Hepatocyte (in vitro differentiated cells): ENCODE results near the gene BORCS6. TPM values are rescaled to one million over a fixed set of nuclear protein-coding genes. Genes with fewer than 3 reads are reported as not detected.

Source experiments
- DNase-seq: peaks from one replicate; pipeline ENCODE4 v3.0.0-alpha.2; 2016; ENCODE audit warnings: low spot score
- H2AFZ ChIP-seq: fragments of 200-600 bp; sonication (generic); 2 replicates; pipeline ENCODE4 v1.6.0; 2016; ENCODE audit warnings: antibody characterized with exemption, mild to moderate bottlenecking
- H3K27ac ChIP-seq: fragments of 200-600 bp; sonication (generic); 2 replicates; pipeline ENCODE4 v1.5.1; 2016; ENCODE audit warnings: mild to moderate bottlenecking
- H3K27me3 ChIP-seq: fragments of 200-600 bp; sonication (generic); 2 replicates; pipeline ENCODE4 v1.6.1; 2016
- H3K36me3 ChIP-seq: fragments of 200-600 bp; sonication (generic); replicated peaks from 2 replicates; pipeline ENCODE4 v1.5.1; 2016; ENCODE audit warnings: low read depth; ENCODE audit not compliant: insufficient read depth
- H3K4me1 ChIP-seq: fragments of 200-600 bp; sonication (generic); 2 replicates; pipeline ENCODE4 v1.5.1; 2016; ENCODE audit warnings: mild to moderate bottlenecking, moderate library complexity; ENCODE audit not compliant: insufficient read depth
- H3K4me2 ChIP-seq: fragments of 200-600 bp; sonication (generic); 2 replicates; pipeline ENCODE4 v1.6.0; 2016
- H3K4me3 ChIP-seq: fragments of 200-600 bp; sonication (generic); 2 replicates; pipeline ENCODE4 v1.5.1; 2016; ENCODE audit warnings: mild to moderate bottlenecking
- H3K79me2 ChIP-seq: fragments of 200-600 bp; sonication (generic); 2 replicates; pipeline ENCODE4 v1.6.0; 2017; ENCODE audit warnings: mild to moderate bottlenecking
- H3K9me2 ChIP-seq: fragments of 200-600 bp; sonication (generic); replicated peaks from 2 replicates; pipeline ENCODE4 v1.6.0; 2017; ENCODE audit warnings: mild to moderate bottlenecking; ENCODE audit not compliant: insufficient read depth
- H3K9me3 ChIP-seq: fragments of 200-600 bp; sonication (generic); 2 replicates; pipeline ENCODE4 v1.5.1; 2016; ENCODE audit warnings: low read depth, mild to moderate bottlenecking
- H4K20me1 ChIP-seq: fragments of 200-600 bp; sonication (generic); 2 replicates; pipeline ENCODE4 v1.6.0; 2016; ENCODE audit warnings: mild to moderate bottlenecking; ENCODE audit not compliant: insufficient read depth, poor library complexity, severe bottlenecking
- EZH2 ChIP-seq: fragments of 200-600 bp; sonication (generic); IDR thresholded peaks from 2 replicates; pipeline ENCODE4 v1.6.1; 2016; ENCODE audit warnings: antibody characterized with exemption, mild to moderate bottlenecking, borderline replicate concordance
- EZH2phosphoT487 ChIP-seq: fragments of 200-600 bp; sonication (generic); IDR thresholded peaks from one replicate; pipeline ENCODE4 v1.6.1; 2018; ENCODE audit warnings: antibody characterized with exemption, mild to moderate bottlenecking, low read depth, moderate library complexity; ENCODE audit not compliant: unreplicated experiment, severe bottlenecking
- WGBS: methylation state at CpG from one replicate; pipeline ENCODE4 v1.1.6; 2016; ENCODE audit warnings: low lambda C conversion rate; ENCODE audit errors: missing lambda C conversion rate; 5-methylcytosine and 5-hydroxymethylcytosine counted together
- polyA plus RNA-seq: library from polyadenylated mRNA; unstranded; fragments of >200 nt; fragmentation: Nextera tagmentation; extraction: Ambion mirVana; gene quantifications from 2 replicates; pipeline ENCODE4 v1.2.1, GENCODE V29; 2016
- total RNA-seq: library from RNA; depleted of rRNA; stranded (reverse); fragments of >200 nt; gene quantifications from 2 replicates; pipeline ENCODE4 v1.2.3, GENCODE V29; 2014
- TF ChIP-seq, protein P1 (sequence below): fragments of 200-600 bp; sonication (generic); IDR thresholded peaks from 2 replicates; pipeline ENCODE4 v1.5.1; 2016; ENCODE audit warnings: antibody characterized with exemption, mild to moderate bottlenecking; ENCODE audit not compliant: poor library complexity

BORCS6 gene
- total and polyA plus RNA-seq, 2 experiments from 2014 or later = 9.4 to 10.2 TPM

- no peaks in the 10 kb centered on the region for H3K9me2 ChIP-seq
These were observed 16.6 kb upstream of the BORCS6 start for GRCh38 chr17:8206536-8206935.

DNA sequence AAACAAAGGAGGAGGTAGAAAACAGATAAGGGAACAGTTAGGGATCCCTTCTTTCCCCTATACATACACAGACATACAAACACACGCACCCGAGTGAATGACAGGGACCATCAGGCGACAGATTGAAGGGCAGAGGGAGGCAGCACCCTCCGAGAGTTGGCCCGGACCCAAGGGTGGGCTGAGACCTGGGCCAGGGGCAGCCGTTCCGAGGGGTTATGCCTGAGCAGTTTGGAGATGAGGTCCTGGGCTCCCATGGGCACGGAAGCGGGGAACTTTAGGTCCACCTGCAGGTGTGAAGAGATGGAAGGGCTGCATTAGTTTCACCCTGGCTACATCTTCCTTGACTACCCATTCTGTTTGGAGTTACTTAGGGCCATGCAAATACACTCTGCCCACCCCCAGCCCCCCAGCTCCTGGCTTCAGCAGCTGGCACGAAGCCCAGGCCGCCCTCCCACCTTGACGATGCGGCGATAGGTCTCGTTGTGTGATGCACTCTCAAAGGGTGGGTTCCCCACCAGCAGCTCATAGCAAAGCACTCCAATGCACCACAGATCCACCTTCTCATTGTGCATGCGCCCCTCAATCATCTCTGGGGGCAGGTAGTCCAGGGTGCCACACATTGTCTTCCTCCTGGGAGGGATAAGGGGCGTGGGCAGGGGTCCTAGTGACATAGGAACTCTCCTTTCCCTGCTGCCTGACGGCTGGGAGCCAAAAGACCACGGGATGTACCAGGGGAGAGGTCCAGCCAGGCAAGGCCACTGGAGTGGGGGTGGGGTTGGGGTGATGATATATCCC, 15.0 kb upstream of the BORCS6 start:
- Histone ChIP-seq H3K9me2 (no peaks in the 10 kb centered on the region), H3K27ac (no peak overlapping the region), H3K9me3 (no peaks in the 10 kb centered on the region), H3K4me1 (no peaks in the 10 kb centered on the region), H4K20me1 (no peaks in the 10 kb centered on the region), H3K4me2 (no peak overlapping the region), H3K36me3 (no peaks in the 10 kb centered on the region), H3K79me2 (peaks cover 25% of the 10 kb centered on the region), H3K27me3 (no peaks in the 10 kb centered on the region), H3K4me3 (no peak overlapping the region), H2AFZ (no peak overlapping the region)
- DNase-seq = no peak
- TF ChIP-seq EZH2phosphoT487 = no peak
- TF ChIP-seq, protein P1, sequence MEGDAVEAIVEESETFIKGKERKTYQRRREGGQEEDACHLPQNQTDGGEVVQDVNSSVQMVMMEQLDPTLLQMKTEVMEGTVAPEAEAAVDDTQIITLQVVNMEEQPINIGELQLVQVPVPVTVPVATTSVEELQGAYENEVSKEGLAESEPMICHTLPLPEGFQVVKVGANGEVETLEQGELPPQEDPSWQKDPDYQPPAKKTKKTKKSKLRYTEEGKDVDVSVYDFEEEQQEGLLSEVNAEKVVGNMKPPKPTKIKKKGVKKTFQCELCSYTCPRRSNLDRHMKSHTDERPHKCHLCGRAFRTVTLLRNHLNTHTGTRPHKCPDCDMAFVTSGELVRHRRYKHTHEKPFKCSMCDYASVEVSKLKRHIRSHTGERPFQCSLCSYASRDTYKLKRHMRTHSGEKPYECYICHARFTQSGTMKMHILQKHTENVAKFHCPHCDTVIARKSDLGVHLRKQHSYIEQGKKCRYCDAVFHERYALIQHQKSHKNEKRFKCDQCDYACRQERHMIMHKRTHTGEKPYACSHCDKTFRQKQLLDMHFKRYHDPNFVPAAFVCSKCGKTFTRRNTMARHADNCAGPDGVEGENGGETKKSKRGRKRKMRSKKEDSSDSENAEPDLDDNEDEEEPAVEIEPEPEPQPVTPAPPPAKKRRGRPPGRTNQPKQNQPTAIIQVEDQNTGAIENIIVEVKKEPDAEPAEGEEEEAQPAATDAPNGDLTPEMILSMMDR = no peak
- TF ChIP-seq EZH2 = no peak
- 96% methylated on average over 19 of the region's 19 CpGs for whole genome bisulfite sequencing

More at GRCh38 chr17:8206536-8206935, 16.6 kb upstream of the BORCS6 start:
- DNase-seq = no peak
- H2AFZ ChIP-seq = no peak overlapping the region
- H3K36me3 ChIP-seq = no peaks in the 10 kb centered on the region
- H3K79me2 ChIP-seq = peaks cover 25% of the 10 kb centered on the region
- H3K4me3 ChIP-seq = no peak overlapping the region
- H3K27me3 ChIP-seq = no peaks in the 10 kb centered on the region
- H3K4me1 ChIP-seq = no peaks in the 10 kb centered on the region
- whole genome bisulfite sequencing = 96% methylated on average over 12 of the region's 12 CpGs
- H3K9me3 ChIP-seq = no peaks in the 10 kb centered on the region
- TF ChIP-seq EZH2phosphoT487 (no peak), EZH2 (no peak)
- TF ChIP-seq, protein P1 = no peak
- no peak overlapping the region for H3K27ac ChIP-seq
- H4K20me1 ChIP-seq = no peaks in the 10 kb centered on the region
- H3K4me2 ChIP-seq = no peak overlapping the region

DNA sequence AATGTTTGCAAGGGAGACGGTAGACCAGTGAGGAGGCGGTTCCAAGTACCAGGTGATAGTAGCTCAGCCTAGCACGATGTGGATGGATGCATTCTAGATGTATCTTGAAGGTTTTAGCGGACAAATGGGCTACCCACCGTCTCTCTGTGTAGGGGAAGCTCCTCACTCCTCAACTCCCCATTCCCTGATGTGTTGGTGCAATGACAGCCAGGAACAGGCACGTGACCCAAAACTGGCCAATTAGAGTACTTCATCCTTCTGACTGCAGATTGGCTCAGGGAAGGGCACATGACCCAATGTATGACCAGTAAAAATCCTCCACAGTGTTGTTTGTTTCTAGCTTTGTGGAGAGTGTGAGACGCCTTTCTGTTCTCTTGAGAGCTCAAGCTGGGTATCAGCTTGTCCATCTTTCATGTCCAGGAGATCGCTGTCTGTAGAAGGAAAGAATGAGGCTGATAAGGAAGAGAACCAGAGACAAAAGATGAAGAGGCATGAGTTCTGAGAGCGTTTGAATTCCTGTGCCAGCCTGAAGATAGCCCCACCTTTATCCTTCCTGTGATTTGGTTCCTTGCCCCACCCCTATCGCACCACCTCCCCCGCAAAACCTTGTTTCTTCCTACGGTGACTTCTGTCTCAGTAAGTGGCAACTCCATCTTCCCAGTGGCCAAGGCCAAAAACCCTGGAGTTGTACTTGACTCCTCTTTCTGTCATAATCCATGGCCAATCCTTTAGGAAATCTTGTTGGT, 2.3 kb upstream of the BORCS6 start:
- DNase-seq = peak; percentile 90
- H3K4me2 ChIP-seq = peak overlapping the region; percentile 64
- peaks cover 9% of the 10 kb centered on the region for H3K79me2 ChIP-seq
- peaks cover 12% of the 10 kb centered on the region for H3K4me1 ChIP-seq
- H3K36me3 ChIP-seq = no peaks in the 10 kb centered on the region
- peak overlapping the region; percentile 63 for H3K27ac ChIP-seq
- no peaks in the 10 kb centered on the region for H3K27me3 ChIP-seq
- H3K9me3 ChIP-seq = no peaks in the 10 kb centered on the region
- TF ChIP-seq EZH2phosphoT487 (no peak), EZH2 (no peak)
- TF ChIP-seq, protein P1 = no peak
- peak overlapping the region; percentile 10 for H2AFZ ChIP-seq
- 19% methylated on average over 12 of the region's 12 CpGs for WGBS
- no peak overlapping the region for H3K4me3 ChIP-seq
- no peaks in the 10 kb centered on the region for H4K20me1 ChIP-seq
- H3K9me2 ChIP-seq = no peaks in the 10 kb centered on the region
